Kidney (tissue), 2 donors: Measurements from ENCODE around the gene VSIG2. TPM values are rescaled to one million over a fixed set of nuclear protein-coding genes. Genes with fewer than 3 reads are reported as not detected.

ENCODE experiments used
- polyA plus RNA-seq: library from polyadenylated mRNA; stranded (reverse); fragments of 350-450 nt; fragmentation: Illumina TruSeq; extraction: RNeasy Lipid Tissue Mini Kit (QIAGEN cat#74804); gene quantifications from one replicate; pipeline ENCODE4 v1.2.3, GENCODE V29; 2014; ENCODE audit warnings: low read depth, low replicate concordance; ENCODE audit not compliant: insufficient read depth
- total RNA-seq: library from RNA; stranded (reverse); fragmentation: NEBNext Ultra II Directional; extraction: Animal tissue kit (Norgen Biotek cat#: 25700); gene quantifications from one replicate; pipeline ENCODE4 v1.2.1, GENCODE V29; 2021
- donor health status: DM: yes; HTN: yes; CAD: no.

VSIG2 gene
- total and polyA plus RNA-seq, 2 donors from 2014 or later = 3.9 to 11.7 TPM

Other genes starting within 250 kb of the VSIG2 start
- gene OR8B12, start 208.6 kb downstream of the VSIG2 start, total RNA-seq = not detected
- not detected for gene OR8B12, start 208.6 kb downstream of the VSIG2 start, polyA plus RNA-seq
- not detected for gene OR8A1, start 182.3 kb downstream of the VSIG2 start, total RNA-seq
- gene OR8A1, start 182.3 kb downstream of the VSIG2 start, polyA plus RNA-seq = not detected
- not detected for gene PANX3, start 140.8 kb downstream of the VSIG2 start, total RNA-seq
- not detected for gene PANX3, start 140.8 kb downstream of the VSIG2 start, polyA plus RNA-seq
- gene TBRG1, start 129.4 kb downstream of the VSIG2 start, total RNA-seq = 35.6 TPM
- gene TBRG1, start 129.4 kb downstream of the VSIG2 start, polyA plus RNA-seq = 23.3 TPM
- gene SIAE, start 78.5 kb downstream of the VSIG2 start, total RNA-seq = 59.7 TPM
- 53.2 TPM for gene SIAE, start 78.5 kb downstream of the VSIG2 start, polyA plus RNA-seq
- 10.7 TPM for gene SPA17, start 78.4 kb downstream of the VSIG2 start, total RNA-seq
- 23.7 TPM for gene SPA17, start 78.4 kb downstream of the VSIG2 start, polyA plus RNA-seq
- 17.9 TPM for gene NRGN, start 12.3 kb downstream of the VSIG2 start, total RNA-seq
- gene NRGN, start 12.3 kb downstream of the VSIG2 start, polyA plus RNA-seq = 55.9 TPM
- gene ESAM, start 10.0 kb upstream of the VSIG2 start, total RNA-seq = 63.0 TPM
- 85.8 TPM for gene ESAM, start 10.0 kb upstream of the VSIG2 start, polyA plus RNA-seq
- 16.4 TPM for gene MSANTD2, start 48.2 kb upstream of the VSIG2 start, total RNA-seq
- 6.5 TPM for gene MSANTD2, start 48.2 kb upstream of the VSIG2 start, polyA plus RNA-seq
- gene ROBO3, start 113.2 kb upstream of the VSIG2 start, total RNA-seq = 12.3 TPM
- 8.7 TPM for gene ROBO3, start 113.2 kb upstream of the VSIG2 start, polyA plus RNA-seq
- 29.5 TPM for gene ROBO4, start 145.6 kb upstream of the VSIG2 start, total RNA-seq
- gene ROBO4, start 145.6 kb upstream of the VSIG2 start, polyA plus RNA-seq = 12.8 TPM
- not detected for gene HEPN1, start 167.0 kb upstream of the VSIG2 start, total RNA-seq
- gene HEPN1, start 167.0 kb upstream of the VSIG2 start, polyA plus RNA-seq = not detected
- not detected for gene HEPACAM, start 183.8 kb upstream of the VSIG2 start, total RNA-seq
- gene HEPACAM, start 183.8 kb upstream of the VSIG2 start, polyA plus RNA-seq = 0.30 TPM
- 1.5 TPM for gene CCDC15, start 201.9 kb upstream of the VSIG2 start, total RNA-seq
- 0.22 TPM for gene CCDC15, start 201.9 kb upstream of the VSIG2 start, polyA plus RNA-seq